ENCODE measurements around the gene LANCL2.

The LANCL2 gene

GRCh38 chr7:55473932-55474331 is 108.8 kb downstream of the LANCL2 start:
- DNase-seq (ENCODE audit: low read depth): no peak
- TF ChIP-seq, protein P1, sequence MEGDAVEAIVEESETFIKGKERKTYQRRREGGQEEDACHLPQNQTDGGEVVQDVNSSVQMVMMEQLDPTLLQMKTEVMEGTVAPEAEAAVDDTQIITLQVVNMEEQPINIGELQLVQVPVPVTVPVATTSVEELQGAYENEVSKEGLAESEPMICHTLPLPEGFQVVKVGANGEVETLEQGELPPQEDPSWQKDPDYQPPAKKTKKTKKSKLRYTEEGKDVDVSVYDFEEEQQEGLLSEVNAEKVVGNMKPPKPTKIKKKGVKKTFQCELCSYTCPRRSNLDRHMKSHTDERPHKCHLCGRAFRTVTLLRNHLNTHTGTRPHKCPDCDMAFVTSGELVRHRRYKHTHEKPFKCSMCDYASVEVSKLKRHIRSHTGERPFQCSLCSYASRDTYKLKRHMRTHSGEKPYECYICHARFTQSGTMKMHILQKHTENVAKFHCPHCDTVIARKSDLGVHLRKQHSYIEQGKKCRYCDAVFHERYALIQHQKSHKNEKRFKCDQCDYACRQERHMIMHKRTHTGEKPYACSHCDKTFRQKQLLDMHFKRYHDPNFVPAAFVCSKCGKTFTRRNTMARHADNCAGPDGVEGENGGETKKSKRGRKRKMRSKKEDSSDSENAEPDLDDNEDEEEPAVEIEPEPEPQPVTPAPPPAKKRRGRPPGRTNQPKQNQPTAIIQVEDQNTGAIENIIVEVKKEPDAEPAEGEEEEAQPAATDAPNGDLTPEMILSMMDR (IDR thresholded peaks at IDR 0.05; ENCODE audit: insufficient read depth, low read depth, low read length, missing control alignments): no peak
- no peak overlapping the region for H3K4me3 ChIP-seq (ENCODE audit: low read depth, low read length)

DNA sequence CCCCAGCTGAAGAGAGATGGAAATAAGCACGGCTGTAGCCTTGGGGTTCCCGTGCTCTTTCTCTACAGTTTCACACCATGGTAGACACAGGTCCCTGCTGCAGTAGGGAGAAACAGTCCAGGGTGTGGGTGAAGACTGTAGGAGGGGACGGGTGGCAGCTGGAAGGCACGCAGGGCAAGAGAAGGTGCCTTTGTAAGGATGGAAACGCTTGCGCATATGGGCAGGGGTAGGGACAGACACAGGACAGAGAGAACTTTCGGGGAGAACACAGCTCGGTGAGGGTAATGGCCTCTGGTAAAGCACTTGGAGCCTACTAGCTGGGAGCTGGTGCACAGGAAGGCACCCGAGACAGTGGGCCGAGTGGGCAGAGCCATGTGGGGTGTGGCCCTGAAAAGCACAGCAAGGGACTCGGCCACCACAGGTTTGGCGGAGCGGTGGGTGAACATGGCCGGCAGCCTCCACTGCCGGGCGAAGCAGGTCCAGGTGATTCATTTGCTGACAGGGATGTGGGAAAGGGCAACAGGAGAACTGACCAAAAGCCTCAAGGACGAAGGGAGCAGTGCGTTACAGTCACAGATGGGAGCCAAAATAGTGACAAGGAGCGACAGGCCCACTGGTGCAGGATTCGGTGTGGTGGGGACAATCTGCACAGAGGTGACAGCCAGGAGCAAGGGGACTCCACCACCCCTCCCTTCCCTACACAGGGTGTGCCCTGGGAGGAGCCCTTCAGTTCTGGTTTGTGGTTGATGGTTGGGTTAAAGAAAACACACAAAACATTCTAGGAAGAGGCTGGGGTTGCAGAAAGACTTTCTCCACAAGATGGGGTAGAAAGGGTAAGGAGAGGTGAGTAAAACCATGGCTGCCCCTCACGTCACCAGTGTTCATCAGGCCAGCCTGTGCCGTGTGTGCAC is 110.1 kb downstream of the LANCL2 start:
- TF ChIP-seq, protein P1 (IDR thresholded peaks at IDR 0.05; ENCODE audit: insufficient read depth, low read depth, low read length, missing control alignments): no peak
- no peak for DNase-seq (ENCODE audit: low read depth)
- no peak overlapping the region for H3K4me3 ChIP-seq (ENCODE audit: low read depth, low read length)

DNA sequence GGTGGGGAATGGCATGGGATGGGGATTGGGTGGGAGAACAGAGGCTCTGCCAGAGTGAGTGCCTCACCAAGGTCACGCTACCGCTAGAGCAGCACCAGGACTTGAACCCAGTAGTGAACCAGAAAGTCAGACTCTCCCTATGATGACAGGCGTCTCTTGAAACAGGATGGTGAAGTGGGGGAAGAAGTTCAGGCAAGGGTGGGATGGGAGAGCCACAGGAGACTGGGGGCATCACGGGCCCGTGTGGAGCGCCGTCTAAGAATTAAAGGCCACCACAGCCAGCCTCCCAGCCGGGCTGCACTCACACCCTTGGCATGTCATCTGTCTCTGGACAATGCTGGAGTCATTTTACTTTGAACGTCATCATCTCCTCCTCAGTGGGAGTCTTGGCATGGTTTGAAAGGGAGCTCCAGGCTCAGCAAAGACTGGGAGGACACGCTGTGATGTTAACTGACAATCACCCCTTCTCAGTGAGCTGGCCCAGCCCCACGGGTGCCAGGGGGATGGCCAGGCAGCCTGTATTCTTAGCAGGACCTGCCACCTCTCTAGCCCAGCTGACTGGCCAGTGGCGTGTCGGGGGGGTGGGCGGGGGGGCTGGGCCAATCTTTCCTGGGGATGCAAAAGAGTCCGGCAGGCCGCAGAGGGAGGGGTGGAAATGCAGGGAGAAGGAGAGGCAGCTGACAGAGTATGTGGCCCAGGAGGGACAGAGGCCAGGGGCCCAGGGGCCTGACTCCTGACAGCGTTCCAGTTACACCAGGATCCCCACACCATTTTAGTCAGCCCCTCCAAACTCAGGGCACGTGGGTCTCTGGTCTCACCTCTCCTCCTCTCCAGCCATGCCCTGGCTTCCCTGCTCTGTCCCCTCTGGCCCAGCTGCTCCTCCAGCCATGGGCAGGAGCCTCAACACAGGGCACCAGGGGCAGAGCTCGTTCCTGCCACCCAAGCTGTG is 111.0 kb downstream of the LANCL2 start:
- H3K4me3 ChIP-seq (ENCODE audit: low read depth, low read length): no peak overlapping the region
- no peak for DNase-seq (ENCODE audit: low read depth)
- TF ChIP-seq, protein P1 (IDR thresholded peaks at IDR 0.05; ENCODE audit: insufficient read depth, low read depth, low read length, missing control alignments): no peak

DNA sequence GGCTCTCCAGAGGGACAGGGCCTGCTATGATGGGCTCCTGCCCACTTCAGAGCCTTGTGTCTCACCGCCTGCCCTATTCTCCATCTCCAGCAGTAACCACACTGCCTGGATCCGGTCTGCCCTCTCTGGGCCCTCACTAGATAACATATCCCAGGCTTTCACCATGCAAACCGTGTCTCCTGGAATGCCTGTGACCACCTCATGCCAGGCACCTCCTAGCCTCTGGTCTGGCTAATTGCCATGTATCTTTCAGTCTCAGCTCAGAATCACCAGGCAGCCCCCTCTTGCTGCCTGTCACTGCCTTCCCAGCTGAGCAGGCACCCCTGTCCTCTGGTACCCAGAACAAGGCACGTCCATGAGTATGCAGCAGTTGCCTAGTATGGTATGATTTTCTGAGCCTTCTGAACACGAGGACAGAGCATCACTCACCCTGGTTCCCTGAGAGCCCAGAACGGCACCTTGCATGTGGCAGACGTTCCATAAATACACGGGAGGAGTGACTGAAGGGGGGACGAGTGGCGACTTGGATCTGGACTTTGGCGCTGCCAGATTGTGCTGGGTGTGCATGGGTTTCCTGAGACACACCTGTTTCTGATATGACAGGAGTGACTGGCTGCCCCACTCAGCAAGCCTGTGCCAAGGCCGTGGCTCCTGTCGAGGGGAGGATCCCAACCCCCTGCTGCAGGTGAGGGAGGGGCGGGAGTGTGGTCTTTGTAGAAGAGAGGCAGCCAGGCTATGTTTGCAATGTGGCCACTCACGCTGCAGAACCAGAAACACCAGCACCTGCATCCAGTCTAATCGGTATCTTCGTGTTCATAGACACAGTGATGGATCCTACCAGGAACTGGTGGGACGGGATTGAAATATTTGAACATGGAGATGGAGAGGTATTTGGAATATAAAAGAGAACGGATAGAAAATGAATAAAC is 112.0 kb downstream of the LANCL2 start:
- no peak for DNase-seq (ENCODE audit: low read depth)
- no peak overlapping the region for H3K4me3 ChIP-seq (ENCODE audit: low read depth, low read length)
- TF ChIP-seq, protein P1 (IDR thresholded peaks at IDR 0.05; ENCODE audit: insufficient read depth, low read depth, low read length, missing control alignments): no peak

DNA sequence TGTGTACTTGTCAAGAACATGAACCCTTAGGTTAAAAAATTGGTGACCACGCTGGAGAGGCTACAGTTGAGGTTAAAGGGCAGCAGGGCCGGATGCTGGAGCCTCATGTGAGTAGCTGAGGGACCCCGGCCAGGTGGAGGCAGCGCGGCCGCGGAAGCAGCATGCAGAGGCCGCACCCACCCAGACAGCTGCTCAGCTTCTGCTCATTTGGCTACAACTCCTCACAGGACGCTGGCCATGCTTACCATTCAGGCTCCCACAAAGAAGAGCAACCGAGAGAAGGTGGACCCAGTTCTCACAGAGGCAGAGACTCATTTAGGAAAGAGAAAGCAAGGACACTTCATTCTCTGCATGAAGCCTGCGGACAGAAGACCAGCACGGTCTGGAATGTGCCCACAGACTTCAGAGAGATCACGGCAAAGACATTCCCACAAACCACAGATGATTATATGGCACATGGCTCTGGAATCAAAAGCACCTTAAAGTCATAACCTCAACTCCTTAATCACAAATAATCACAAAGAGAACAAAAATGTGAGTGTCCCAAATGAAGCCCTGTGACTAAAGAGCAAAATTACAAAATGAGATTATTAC is 112.7 kb downstream of the LANCL2 start:
- no peak overlapping the region for H3K4me3 ChIP-seq (ENCODE audit: low read depth, low read length)
- no peak for DNase-seq (ENCODE audit: low read depth)
- TF ChIP-seq, protein P1 (IDR thresholded peaks at IDR 0.05; ENCODE audit: insufficient read depth, low read depth, low read length, missing control alignments): no peak

DNA sequence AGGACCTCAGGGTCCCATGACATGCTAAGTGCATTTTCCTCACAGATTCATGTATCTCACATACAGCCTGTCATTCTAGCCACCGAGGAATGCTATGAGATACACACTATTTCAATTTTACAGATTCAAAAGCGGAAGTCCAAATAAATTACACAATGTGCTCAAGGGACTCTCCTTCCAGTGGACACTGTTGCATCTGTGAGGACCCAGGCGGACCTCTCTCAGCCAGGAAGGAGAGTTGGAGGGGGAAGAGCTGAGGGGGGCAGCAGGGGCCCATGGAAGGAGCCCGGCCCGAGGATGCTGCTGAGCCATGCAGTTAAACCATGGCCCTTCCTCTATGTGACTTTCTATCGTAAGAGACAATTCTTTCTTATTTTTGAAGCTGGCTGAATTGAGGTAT is 113.6 kb downstream of the LANCL2 start:
- no peak overlapping the region for H3K4me3 ChIP-seq (ENCODE audit: low read depth, low read length)
- TF ChIP-seq, protein P1 (IDR thresholded peaks at IDR 0.05; ENCODE audit: insufficient read depth, low read depth, low read length, missing control alignments): no peak
- DNase-seq (ENCODE audit: low read depth): no peak

Data from GM12865 (cell line).